HCT116 (cell line): ENCODE data around the gene C9orf85.

Experiments
- CEBPB ChIP-seq: IDR thresholded peaks from 2 replicates; pipeline ENCODE4 v1.6.1; 2012; ENCODE audit warnings: low read depth
- CTCF ChIP-seq, 3 experiments: fragments of 200-600 bp in 1 of 3; sonication (generic) in 1 of 3; IDR thresholded peaks in 2 of 3; conservative IDR thresholded peaks in 1 of 3; 2 replicates each; pipeline ENCODE4 v1.5.1; 2012 to 2017; ENCODE audit warnings: low read depth in 2 of 3, low read length in 2 of 3, antibody characterized with exemption in 1 of 3, borderline replicate concordance in 1 of 3, control low read depth in 1 of 3, mild to moderate bottlenecking in 1 of 3, mixed read lengths in 1 of 3, mixed run types in 1 of 3, moderate library complexity in 1 of 3; ENCODE audit not compliant: insufficient read depth in 1 of 3
- POLR2A ChIP-seq: IDR thresholded peaks from 2 replicates; pipeline ENCODE4 v1.7.0; 2011; ENCODE audit warnings: borderline replicate concordance; ENCODE audit not compliant: insufficient read depth, insufficient read length; ENCODE audit errors: extremely low read depth
- POLR2AphosphoS5 ChIP-seq: IDR thresholded peaks from 2 replicates; pipeline ENCODE4 v1.6.1; 2011; ENCODE audit warnings: mild to moderate bottlenecking, low read depth, low read length, moderate library complexity
- RAD21 ChIP-seq: IDR thresholded peaks from 2 replicates; pipeline ENCODE4 v1.6.1; 2012; ENCODE audit warnings: low read depth, mild to moderate bottlenecking
- TF ChIP-seq, protein P1 (sequence below): IDR thresholded peaks from 2 replicates; pipeline ENCODE4 v1.6.1; 2012; ENCODE audit warnings: low read depth

- TF ChIP-seq POLR2AphosphoS5 (no peak), POLR2A (no peak), CTCF (IDR thresholded peaks at IDR 0.05 in 2 of 3, conservative IDR thresholded peaks at IDR 0.05 in 1 of 3; ENCODE audit: borderline replicate concordance in 1 of 3, insufficient read depth in 1 of 3, low read depth in 2 of 3, low read length in 2 of 3) (no peak), CEBPB (no peak), RAD21 (no peak)
- TF ChIP-seq, protein P1, sequence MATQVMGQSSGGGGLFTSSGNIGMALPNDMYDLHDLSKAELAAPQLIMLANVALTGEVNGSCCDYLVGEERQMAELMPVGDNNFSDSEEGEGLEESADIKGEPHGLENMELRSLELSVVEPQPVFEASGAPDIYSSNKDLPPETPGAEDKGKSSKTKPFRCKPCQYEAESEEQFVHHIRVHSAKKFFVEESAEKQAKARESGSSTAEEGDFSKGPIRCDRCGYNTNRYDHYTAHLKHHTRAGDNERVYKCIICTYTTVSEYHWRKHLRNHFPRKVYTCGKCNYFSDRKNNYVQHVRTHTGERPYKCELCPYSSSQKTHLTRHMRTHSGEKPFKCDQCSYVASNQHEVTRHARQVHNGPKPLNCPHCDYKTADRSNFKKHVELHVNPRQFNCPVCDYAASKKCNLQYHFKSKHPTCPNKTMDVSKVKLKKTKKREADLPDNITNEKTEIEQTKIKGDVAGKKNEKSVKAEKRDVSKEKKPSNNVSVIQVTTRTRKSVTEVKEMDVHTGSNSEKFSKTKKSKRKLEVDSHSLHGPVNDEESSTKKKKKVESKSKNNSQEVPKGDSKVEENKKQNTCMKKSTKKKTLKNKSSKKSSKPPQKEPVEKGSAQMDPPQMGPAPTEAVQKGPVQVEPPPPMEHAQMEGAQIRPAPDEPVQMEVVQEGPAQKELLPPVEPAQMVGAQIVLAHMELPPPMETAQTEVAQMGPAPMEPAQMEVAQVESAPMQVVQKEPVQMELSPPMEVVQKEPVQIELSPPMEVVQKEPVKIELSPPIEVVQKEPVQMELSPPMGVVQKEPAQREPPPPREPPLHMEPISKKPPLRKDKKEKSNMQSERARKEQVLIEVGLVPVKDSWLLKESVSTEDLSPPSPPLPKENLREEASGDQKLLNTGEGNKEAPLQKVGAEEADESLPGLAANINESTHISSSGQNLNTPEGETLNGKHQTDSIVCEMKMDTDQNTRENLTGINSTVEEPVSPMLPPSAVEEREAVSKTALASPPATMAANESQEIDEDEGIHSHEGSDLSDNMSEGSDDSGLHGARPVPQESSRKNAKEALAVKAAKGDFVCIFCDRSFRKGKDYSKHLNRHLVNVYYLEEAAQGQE, result no peak
Measured at GRCh38 chr9:71966601-71967000, 55.2 kb downstream of the C9orf85 start.
